ENCODE results near the gene PABPN1.
A peak's percentile ranks its signal among the peaks of the same experiment; 100 is the strongest.

PABPN1 gene

GRCh38 chr14:23297096-23297495 lies 24.2 kb upstream of the PABPN1 start:
- H3K4me3 ChIP-seq (ENCODE audit: low read depth, low read length), result no peak overlapping the region
- no peaks in the 10 kb centered on the region for H3K4me1 ChIP-seq
- TF ChIP-seq CTCF (IDR thresholded peaks at IDR 0.05; ENCODE audit: low read depth, low read length), result no peak
- H3K9me3 ChIP-seq, result no peaks in the 10 kb centered on the region
- no peak for DNase-seq
- H3K36me3 ChIP-seq, result no peaks in the 10 kb centered on the region
- H3K27me3 ChIP-seq, result peaks cover 12% of the 10 kb centered on the region

- H3K27me3 ChIP-seq, result peaks cover 12% of the 10 kb centered on the region
- no peak for TF ChIP-seq CTCF (IDR thresholded peaks at IDR 0.05; ENCODE audit: low read depth, low read length)
- H3K4me3 ChIP-seq (ENCODE audit: low read depth, low read length), result no peak overlapping the region
- no peaks in the 10 kb centered on the region for H3K36me3 ChIP-seq
- H3K4me1 ChIP-seq, result no peaks in the 10 kb centered on the region
- no peaks in the 10 kb centered on the region for H3K9me3 ChIP-seq
- no peak for DNase-seq
Measured at GRCh38 chr14:23297611-23298277, 23.5 kb upstream of the PABPN1 start.

GRCh38 chr14:23299211-23299957 lies 21.9 kb upstream of the PABPN1 start:
- H3K4me3 ChIP-seq (ENCODE audit: low read depth, low read length), result no peak overlapping the region
- no peaks in the 10 kb centered on the region for H3K36me3 ChIP-seq
- no peaks in the 10 kb centered on the region for H3K4me1 ChIP-seq
- peak; percentile 46 for DNase-seq
- H3K27me3 ChIP-seq, result peaks cover 3% of the 10 kb centered on the region; the same call in 1 of the 2 replicates
- peak; percentile 52 for TF ChIP-seq CTCF (IDR thresholded peaks at IDR 0.05; ENCODE audit: low read depth, low read length)
- H3K9me3 ChIP-seq, result no peaks in the 10 kb centered on the region

- no peaks in the 10 kb centered on the region for H3K27me3 ChIP-seq
- no peak for DNase-seq
- peak overlapping the region; percentile 87 for H3K4me3 ChIP-seq (ENCODE audit: low read depth, low read length)
- no peaks in the 10 kb centered on the region for H3K4me1 ChIP-seq
- H3K36me3 ChIP-seq, result no peaks in the 10 kb centered on the region
- H3K9me3 ChIP-seq, result no peaks in the 10 kb centered on the region
- TF ChIP-seq CTCF (IDR thresholded peaks at IDR 0.05; ENCODE audit: low read depth, low read length), result no peak
Measured at GRCh38 chr14:23299986-23300686, 21.1 kb upstream of the PABPN1 start.

- no peaks in the 10 kb centered on the region for H3K27me3 ChIP-seq
- no peaks in the 10 kb centered on the region for H3K4me1 ChIP-seq
- TF ChIP-seq CTCF (IDR thresholded peaks at IDR 0.05; ENCODE audit: low read depth, low read length), result no peak
- no peaks in the 10 kb centered on the region for H3K9me3 ChIP-seq
- peak overlapping the region; percentile 87 for H3K4me3 ChIP-seq (ENCODE audit: low read depth, low read length)
- H3K36me3 ChIP-seq, result no peaks in the 10 kb centered on the region
- DNase-seq, result no peak
Measured at GRCh38 chr14:23300687-23301223, 20.5 kb upstream of the PABPN1 start.
